NCI-H1436 (cell line): ENCODE data around the gene OSBPL2.

Experiments used
- DNase-seq: peaks from one replicate; lab custom pipeline; 2025; lab: John Stamatoyannopoulos, UW

OSBPL2 gene

DNA sequence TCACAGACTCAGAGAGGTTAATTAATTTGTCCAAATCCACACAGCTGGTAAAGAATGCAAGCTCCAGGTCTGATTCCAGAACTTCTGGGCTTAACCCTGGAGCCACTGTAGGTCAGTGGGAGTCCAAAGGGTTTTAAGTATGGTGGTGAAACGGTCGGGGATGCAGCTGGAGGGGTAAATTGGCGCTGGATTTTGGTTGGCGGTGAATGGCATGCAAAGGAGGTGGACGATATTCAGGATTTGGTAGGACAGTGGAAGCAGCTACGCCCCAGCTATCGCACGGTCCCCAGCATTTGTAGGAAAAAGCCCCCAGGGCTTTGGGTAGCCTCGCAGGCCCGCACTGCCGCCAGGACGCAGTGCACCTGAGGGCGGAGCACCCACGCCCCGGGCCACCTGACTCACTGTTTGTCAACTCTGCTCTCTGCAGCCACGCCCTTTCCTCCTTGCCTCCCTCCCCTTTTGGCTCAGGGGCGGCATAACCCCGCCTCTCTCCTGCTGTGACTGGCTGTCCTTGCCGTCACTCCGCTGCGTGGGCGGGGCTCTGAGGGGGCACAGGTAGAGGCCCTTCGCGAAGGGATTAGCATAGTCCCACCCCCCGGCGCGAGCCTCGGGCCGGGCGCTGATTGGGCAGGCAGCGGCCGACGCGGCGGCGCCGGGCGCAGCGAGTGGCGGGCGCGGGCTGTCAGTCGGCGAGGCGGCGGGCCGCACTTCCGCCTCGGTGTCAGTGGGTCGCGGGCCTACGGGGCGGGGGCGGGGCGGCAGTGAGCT lies at the start of gene OSBPL2:
Gene OSBPL2, plus strand, starts transcription at position 721 of the 768 bp plus-strand sequence. CDS start 17,664 bp downstream, outside the sequence.
- peak; percentile 98 for DNase-seq

DNA sequence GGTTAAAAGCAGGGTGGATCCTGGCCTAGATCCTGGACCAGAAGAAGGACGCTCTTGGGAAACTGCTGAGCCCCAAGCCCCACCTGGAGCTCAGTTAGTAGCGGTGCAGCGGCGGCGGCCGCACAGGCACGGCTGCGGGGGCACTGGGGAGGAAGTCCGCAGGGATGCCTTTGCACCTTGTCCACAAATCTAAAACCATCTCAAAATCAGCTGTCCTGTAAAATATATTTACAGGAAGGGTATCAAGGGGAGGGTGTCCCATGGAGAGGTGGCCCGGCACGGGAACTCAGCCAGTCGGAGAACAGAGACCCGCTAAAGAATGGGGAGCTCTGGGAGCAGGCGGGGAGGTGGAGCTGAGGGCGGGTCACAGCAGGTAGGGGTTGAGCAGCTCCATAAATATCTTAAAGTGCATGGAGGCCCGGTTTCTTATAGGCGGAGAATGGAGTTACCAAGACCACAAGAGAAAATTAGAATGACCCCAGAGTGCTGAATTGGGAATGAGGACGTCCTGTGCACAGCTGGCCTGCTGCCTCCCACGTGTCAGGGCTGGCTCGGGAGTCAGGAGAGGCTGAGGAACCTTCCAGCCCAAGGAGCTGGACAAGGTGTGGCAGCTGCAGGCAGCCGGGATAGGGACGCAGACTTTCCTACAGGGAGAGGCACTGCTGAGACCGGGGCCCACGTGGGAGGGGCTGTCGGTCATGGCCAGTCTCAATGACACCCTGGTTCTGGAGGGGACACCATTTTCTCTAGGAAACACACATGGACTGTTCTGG lies 47.5 kb upstream of the OSBPL2 start:
- no peak for DNase-seq

DNA sequence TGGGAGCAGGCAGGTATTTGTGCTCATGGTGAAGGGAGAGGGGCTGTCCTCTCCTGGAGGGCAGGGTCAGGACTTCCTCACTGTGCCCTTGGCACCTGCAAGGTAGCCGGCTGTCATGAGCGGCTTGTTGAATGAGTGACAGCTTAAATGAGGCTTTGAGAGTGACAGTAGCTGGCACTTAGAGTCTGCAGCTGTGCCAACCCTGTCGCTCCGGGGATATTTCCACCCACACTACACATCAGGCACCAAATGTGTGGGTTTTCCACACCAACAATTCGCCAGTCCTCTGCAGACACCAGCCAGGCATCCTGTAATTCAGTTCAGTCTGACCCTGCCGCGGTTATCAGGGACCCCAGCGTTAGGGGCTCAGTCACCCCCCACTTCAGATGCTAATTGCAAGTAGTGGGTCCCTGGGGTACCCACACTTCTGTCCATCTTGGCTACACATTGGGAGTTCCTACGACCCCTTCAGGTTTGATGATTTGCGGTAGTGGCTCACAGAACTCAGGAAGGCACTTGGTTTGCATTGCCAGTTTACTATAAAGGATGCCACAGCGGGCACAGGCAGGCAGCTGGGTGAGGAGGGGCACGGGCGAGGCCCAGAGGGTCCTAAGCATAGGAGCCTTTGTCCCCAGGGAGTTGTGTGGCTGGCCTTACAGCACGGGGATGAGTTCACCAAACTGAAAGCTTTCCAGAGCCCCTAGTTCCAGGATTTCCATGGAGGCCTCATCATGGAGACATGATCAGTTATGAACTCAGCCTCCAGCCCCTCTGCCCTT lies 46.4 kb upstream of the OSBPL2 start:
- no peak for DNase-seq

DNA sequence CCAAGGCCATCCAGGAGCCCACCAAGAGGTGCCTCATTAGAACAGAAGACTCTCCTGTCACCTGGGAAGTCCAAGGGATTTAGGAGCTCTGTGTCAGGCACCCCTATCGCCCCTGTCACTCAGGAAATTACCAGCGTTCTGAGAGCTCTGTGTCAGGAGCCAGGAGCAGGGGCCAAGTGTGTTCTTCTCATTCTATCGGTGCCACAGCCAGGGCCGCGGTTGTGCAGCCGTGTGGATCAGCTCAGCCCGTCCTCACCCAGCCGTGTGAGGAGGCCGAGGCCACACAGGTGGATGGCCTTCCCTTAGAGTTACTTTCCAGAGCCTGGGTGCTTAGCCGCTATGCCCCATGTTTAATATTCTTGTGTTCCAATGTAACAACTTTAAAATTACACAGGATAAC lies 45.7 kb upstream of the OSBPL2 start:
- no peak for DNase-seq

DNA sequence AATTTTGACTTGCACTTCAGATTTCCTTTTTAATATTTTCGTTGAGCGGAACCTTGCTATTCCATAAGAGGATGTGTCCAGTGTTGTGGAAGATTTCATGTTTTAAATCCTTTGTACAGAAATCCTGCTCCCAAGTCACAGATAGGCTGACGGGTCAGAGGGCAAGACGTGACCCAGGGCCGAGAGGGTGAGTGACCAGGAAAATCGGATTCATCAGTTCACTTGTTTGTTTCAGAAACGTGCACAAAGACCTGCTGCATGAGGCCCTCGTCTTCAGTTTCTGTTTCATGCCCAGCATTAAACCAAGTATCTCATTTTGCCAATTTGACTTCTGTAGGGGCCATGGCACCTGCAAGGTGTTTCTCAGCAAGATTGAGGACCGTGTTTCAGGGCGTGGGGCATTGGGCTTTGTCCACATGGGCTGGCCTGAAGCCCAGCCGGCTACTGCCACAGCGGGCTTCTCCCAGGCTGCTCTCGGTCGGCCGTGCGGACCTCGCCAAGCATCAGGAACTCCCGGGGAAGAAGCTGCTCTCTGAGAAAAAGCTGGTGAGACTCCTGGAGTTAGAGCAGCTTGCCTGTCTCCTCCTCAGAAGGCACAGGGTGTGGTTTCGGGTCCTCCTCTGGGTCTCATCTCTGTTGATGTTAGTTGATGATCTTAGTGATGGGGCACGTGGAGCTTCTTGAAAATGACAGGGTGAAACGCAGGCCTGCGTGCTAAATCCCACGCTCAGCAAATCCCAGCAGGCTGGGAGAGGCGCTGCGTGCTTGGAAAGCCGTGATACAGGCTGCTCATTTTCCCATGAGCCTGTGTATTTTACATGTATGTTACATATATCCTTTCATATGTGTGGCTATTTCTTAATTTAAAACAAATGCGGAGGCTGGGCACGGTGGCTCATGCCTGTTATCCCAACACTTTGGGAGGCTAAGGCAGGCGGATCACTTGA lies 45.0 kb upstream of the OSBPL2 start:
- no peak for DNase-seq

GRCh38 chr20:62195075-62195405 lies 43.3 kb upstream of the OSBPL2 start:
- no peak for DNase-seq

- no peak for DNase-seq
Measured at GRCh38 chr20:62195736-62196135, 42.6 kb upstream of the OSBPL2 start.

DNA sequence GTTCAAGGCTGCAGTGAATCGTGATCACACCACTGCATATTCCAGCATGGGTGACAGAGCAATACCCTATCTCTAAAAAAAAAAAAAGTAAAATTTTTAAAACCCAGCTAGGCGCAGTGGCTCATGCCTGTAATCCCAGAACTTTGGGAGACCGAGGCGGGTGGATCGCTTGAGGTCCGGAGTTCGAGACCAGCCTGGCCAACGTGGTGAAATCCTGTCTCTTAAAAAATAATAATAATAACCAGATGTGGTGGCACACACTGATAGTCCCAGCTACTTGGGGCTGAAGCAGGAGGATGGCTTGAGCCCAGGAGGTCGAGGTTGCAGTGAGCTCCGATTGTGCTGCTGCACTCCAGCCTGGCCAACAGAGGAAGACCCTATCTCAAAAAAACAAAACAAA lies 42.0 kb upstream of the OSBPL2 start:
- no peak for DNase-seq

- DNase-seq = no peak
Measured at GRCh38 chr20:62197311-62197710, 41.0 kb upstream of the OSBPL2 start.

- DNase-seq = no peak
Measured at GRCh38 chr20:62197801-62198200, 40.5 kb upstream of the OSBPL2 start.

- DNase-seq = no peak
Measured at GRCh38 chr20:62198496-62198895, 39.8 kb upstream of the OSBPL2 start.

- DNase-seq = no peak
Measured at GRCh38 chr20:62198931-62199330, 39.4 kb upstream of the OSBPL2 start.

DNA sequence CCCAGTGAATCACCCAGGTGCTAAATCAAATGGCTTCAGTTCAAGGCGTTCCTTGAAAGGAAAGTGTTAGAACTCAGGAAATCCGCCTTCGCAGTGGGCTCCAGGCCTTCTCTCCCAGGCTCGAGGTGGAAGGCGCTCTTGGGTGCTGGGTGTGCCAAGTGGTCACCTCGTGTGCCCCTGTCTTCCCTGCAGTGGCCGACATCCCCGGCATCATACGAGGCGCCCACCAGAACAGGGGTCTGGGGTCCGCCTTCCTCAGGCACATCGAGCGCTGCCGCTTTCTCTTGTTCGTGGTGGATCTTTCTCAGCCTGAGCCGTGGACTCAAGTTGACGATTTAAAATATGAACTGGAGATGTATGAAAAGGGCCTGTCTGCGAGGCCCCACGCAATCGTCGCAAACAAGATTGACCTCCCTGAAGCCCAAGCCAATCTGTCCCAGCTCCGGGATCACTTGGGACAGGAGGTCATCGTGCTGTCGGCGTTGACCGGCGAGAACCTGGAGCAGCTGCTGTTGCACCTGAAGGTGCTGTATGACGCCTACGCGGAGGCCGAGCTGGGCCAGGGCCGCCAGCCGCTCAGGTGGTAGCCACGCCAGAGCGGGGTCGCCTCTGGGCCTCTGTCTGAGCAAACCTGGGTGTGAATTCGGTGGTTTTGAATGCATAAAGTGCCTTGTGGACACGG lies 37.7 kb upstream of the OSBPL2 start:
- DNase-seq = no peak

GRCh38 chr20:62201173-62202082 lies 36.9 kb upstream of the OSBPL2 start:
- peak; percentile 73 for DNase-seq

DNA sequence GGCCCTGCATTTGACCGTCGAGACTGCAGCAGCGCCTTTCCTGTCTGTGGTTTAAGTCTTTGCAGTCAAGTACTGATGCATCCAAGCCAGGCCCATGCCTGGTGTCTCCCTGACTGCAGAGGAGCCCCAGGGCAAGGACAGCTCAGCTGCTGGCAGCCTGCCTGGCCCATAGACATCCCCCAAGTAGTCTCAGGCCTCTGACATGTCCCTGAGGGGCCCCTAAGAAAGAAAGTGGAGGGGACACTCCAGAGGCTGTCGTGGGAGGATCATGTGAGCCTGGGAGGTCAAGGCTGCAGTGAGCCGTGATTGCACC lies 36.3 kb upstream of the OSBPL2 start:
- DNase-seq = no peak

DNA sequence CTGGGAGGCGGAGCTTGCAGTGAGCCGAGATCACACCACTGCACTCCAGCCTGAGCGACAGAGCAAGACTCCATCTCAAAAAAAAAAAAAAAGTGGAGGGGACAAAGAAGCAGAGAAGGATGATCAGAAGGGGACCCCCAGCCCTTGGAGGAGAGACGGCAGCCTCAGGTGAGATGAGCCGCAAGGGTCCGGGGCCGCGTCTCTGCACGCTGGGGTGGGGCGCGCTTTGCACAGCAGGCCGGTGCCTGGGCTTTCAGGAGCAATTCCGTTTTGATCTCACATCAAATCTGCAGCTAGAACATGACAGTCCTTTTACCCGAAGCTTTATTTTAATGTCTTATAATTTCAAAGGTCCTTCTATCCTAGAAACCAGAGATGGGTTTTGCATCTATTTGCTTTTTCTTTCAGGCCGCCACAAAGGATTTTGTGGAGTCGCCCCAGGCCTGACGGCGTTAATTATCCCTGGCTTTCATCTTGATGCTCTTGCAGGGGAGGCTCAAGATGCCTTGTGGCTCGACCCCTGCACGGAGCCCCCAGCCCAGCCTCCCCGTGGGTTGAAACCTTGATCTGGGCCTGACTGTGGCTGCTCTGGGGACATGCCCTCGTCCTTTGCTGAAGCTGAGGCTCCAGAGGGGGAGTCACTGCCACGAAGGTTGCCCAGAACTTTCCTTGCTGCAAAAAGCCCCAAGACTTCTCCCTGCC lies 35.5 kb upstream of the OSBPL2 start:
- no peak for DNase-seq

- peak; percentile 69 for DNase-seq
Measured at GRCh38 chr20:62203378-62204030, 34.8 kb upstream of the OSBPL2 start.

GRCh38 chr20:62205618-62206387 lies 32.5 kb upstream of the OSBPL2 start:
- no peak for DNase-seq
